IMR-90 (cell line): Measurements from ENCODE around the gene COTL1. TPM values are rescaled to one million over a fixed set of nuclear protein-coding genes. Genes with fewer than 3 reads are reported as not detected.

ENCODE experiments used
- ATAC-seq: fragments of 200-7000 bp; cut with Tn5 transposase; 2 replicates; pipeline ENCODE4 v1.9.1; 2020; ENCODE audit warnings: low read depth, mild to moderate bottlenecking, moderate library complexity
- BruUV-seq: library from RNA; stranded (reverse); fragments of 400-500 nt; replicated peaks from 2 replicates; lab custom pipeline; 2021; lab: Mats Ljungman, UMichigan
- CTCF ChIA-PET: fragments of 300-600 bp; formaldehyde crosslinking; extraction: SDS; loops from one replicate; lab custom pipeline; 2021; ENCODE audit warnings: antibody characterized with exemption; lab: Yijun Ruan, JAX
- POLR2A ChIA-PET: fragments of 300-600 bp; sonication (Branson Sonifier 250); formaldehyde crosslinking; loops from one replicate; lab custom pipeline; 2022; ENCODE audit warnings: antibody characterized with exemption; ENCODE audit not compliant: unreplicated experiment; lab: Charles Lee
- DNase-seq: peaks from one replicate; pipeline ENCODE4 v3.0.0; 2013
- H2AFZ ChIP-seq: replicated peaks from 2 replicates; pipeline ENCODE3; 2013; ENCODE audit warnings: low read length, mild to moderate bottlenecking; ENCODE audit not compliant: poor library complexity
- H2AK5ac ChIP-seq: 2 replicates; pipeline ENCODE4 v1.6.1; 2013; ENCODE audit warnings: low read depth, low read length, inconsistent platforms
- H2AK9ac ChIP-seq: replicated peaks from 2 replicates; pipeline ENCODE3; 2013; ENCODE audit warnings: mild to moderate bottlenecking, low read depth, low read length, moderate library complexity; ENCODE audit not compliant: poor library complexity
- H2BK120ac ChIP-seq: 2 replicates; pipeline ENCODE4 v1.6.1; 2013; ENCODE audit warnings: low read depth, low read length, inconsistent platforms
- H2BK15ac ChIP-seq: 3 replicates; pipeline ENCODE4 v1.6.1; 2013; ENCODE audit warnings: low read depth, low read length, inconsistent platforms
- H2BK20ac ChIP-seq: 2 replicates; pipeline ENCODE4 v1.6.1; 2013; ENCODE audit warnings: low read depth, mild to moderate bottlenecking, inconsistent platforms, low read length, moderate library complexity
- H2BK5ac ChIP-seq: 2 replicates; pipeline ENCODE4 v1.6.1; 2013; ENCODE audit warnings: mild to moderate bottlenecking, low read depth, low read length, inconsistent platforms; ENCODE audit not compliant: poor library complexity, severe bottlenecking
- H3K14ac ChIP-seq: replicated peaks from 2 replicates; pipeline ENCODE4 v1.6.1; 2013; ENCODE audit warnings: low read depth, low read length, inconsistent platforms
- H3K18ac ChIP-seq: 2 replicates; pipeline ENCODE4 v1.6.1; 2013; ENCODE audit warnings: low read depth, low read length, control low read depth
- H3K23ac ChIP-seq: 2 replicates; pipeline ENCODE4 v1.6.1; 2013; ENCODE audit warnings: low read depth, low read length, inconsistent platforms
- H3K27ac ChIP-seq: 2 replicates; pipeline ENCODE4 v1.5.1; 2013; ENCODE audit warnings: mild to moderate bottlenecking, control low read depth, low read length; ENCODE audit not compliant: insufficient read depth
- H3K27me3 ChIP-seq: 2 replicates; pipeline ENCODE4 v1.6.1; 2013; ENCODE audit warnings: low read length; ENCODE audit not compliant: control insufficient read depth, insufficient read depth
- H3K36me3 ChIP-seq: 2 replicates; pipeline ENCODE4 v1.6.1; 2013; ENCODE audit warnings: low read length, mixed read lengths; ENCODE audit not compliant: control insufficient read depth, insufficient read depth
- H3K4ac ChIP-seq: 2 replicates; pipeline ENCODE4 v1.6.1; 2013; ENCODE audit warnings: low read depth, low read length, inconsistent platforms
- H3K4me1 ChIP-seq: 2 replicates; pipeline ENCODE4 v1.6.1; 2013; ENCODE audit warnings: low read length, mixed read lengths; ENCODE audit not compliant: control insufficient read depth, insufficient read depth
- H3K4me2 ChIP-seq: 2 replicates; pipeline ENCODE4 v1.6.1; 2013; ENCODE audit warnings: low read depth, mild to moderate bottlenecking, control low read depth, low read length, moderate library complexity
- H3K4me3 ChIP-seq: 2 replicates; pipeline ENCODE4 v1.5.1; 2013; ENCODE audit warnings: low read depth, mild to moderate bottlenecking, control low read depth, low read length, moderate library complexity; ENCODE audit not compliant: insufficient read depth
- H3K56ac ChIP-seq: 2 replicates; pipeline ENCODE4 v1.6.1; 2013; ENCODE audit warnings: low read length, inconsistent platforms; ENCODE audit not compliant: insufficient read depth; ENCODE audit errors: extremely low read depth
- H3K79me1 ChIP-seq, 2 experiments: 2 replicates each; pipeline ENCODE4 v1.6.1; 2013; ENCODE audit warnings: low read length in 2 of 2, inconsistent platforms in 1 of 2, low read depth in 1 of 2
- H3K9ac ChIP-seq: 2 replicates; pipeline ENCODE4 v1.6.1; 2013; ENCODE audit warnings: low read depth, low read length, control low read depth
- H3K9me1 ChIP-seq: 2 replicates; pipeline ENCODE4 v1.6.1; 2013; ENCODE audit warnings: low read length, inconsistent platforms; ENCODE audit not compliant: insufficient read depth
- H3K9me3 ChIP-seq: 2 replicates; pipeline ENCODE4 v1.6.1; 2013; ENCODE audit warnings: low read length; ENCODE audit not compliant: control insufficient read depth, insufficient read depth
- H4K20me1 ChIP-seq: 2 replicates; pipeline ENCODE4 v1.6.1; 2013; ENCODE audit warnings: low read length, inconsistent platforms; ENCODE audit not compliant: insufficient read depth
- H4K5ac ChIP-seq: 2 replicates; pipeline ENCODE4 v1.6.1; 2013; ENCODE audit warnings: mild to moderate bottlenecking, low read depth, low read length, control low read depth
- H4K8ac ChIP-seq, 2 experiments: 2 replicates each; pipeline ENCODE4 v1.6.1; 2013; ENCODE audit warnings: low read depth in 2 of 2, low read length in 2 of 2, control low read depth in 1 of 2, inconsistent platforms in 1 of 2
- H4K91ac ChIP-seq: 2 replicates; pipeline ENCODE4 v1.6.1; 2013; ENCODE audit warnings: low read depth, low read length, inconsistent platforms; ENCODE audit not compliant: insufficient read depth
- BHLHE40 ChIP-seq: fragments of 150-350 bp; IDR thresholded peaks from 2 replicates; pipeline ENCODE4 v1.6.1; 2016; ENCODE audit warnings: mild to moderate bottlenecking, low read depth, low read length
- CHD1 ChIP-seq: IDR thresholded peaks from 2 replicates; pipeline ENCODE4 v1.6.1; 2012; ENCODE audit warnings: low read depth, low read length, improper control_type of control experiment
- ELK1 ChIP-seq: fragments of 150-350 bp; IDR thresholded peaks from 2 replicates; pipeline ENCODE4 v1.6.1; 2016; ENCODE audit warnings: low read depth, mild to moderate bottlenecking, low read length, moderate library complexity, borderline replicate concordance
- FOS ChIP-seq: fragments of 150-350 bp; IDR thresholded peaks from 2 replicates; pipeline ENCODE4 v1.6.1; 2016; ENCODE audit warnings: low read depth, low read length
- MAZ ChIP-seq: IDR thresholded peaks from 2 replicates; pipeline ENCODE4 v1.6.1; 2012; ENCODE audit warnings: low read depth, mild to moderate bottlenecking, low read length, improper control_type of control experiment, moderate library complexity, borderline replicate concordance
- NFE2L2 ChIP-seq: fragments of 150-350 bp; IDR thresholded peaks from 2 replicates; pipeline ENCODE4 v1.6.1; 2016; ENCODE audit warnings: low read depth, mild to moderate bottlenecking, low read length
- WGBS, 2 experiments: methylation state at CpG; one replicate each; pipeline versions ENCODE4 v1.1.5 to v1.1.7; 2013; ENCODE audit warnings: missing lambda C conversion rate in 2 of 2; ENCODE audit not compliant: insufficient read length in 1 of 2; ENCODE audit errors: extremely low coverage in 2 of 2; 5-methylcytosine and 5-hydroxymethylcytosine counted together
- dilution Hi-C: fragments of 300-500 bp; cut with HindIII; formaldehyde crosslinking; loops from one replicate; pipeline ENCODE4 v1.14.3; 2018; ENCODE audit warnings: low sequenced_read_pairs; ENCODE audit not compliant: unreplicated experiment
- in situ Hi-C: fragments of 300-500 bp; cut with MboI; formaldehyde crosslinking; loops from 3 replicates; pipeline ENCODE4 v1.14.3; 2019; ENCODE audit warnings: low sequenced_read_pairs, inconsistent platforms, mixed read lengths
- intact Hi-C: fragments of 100-400 bp; cut with micrococcal nuclease; formaldehyde crosslinking; loops from 2 replicates; pipeline ENCODE4 v1.10.0; 2022
- polyA plus RNA-seq, 3 experiments: library from polyadenylated mRNA; depleted of rRNA; stranded (reverse); fragments of >200 nt; gene quantifications; 2 replicates each; pipeline ENCODE4 v1.2.3, GENCODE V29; 2012; ENCODE audit warnings: low replicate concordance in 1 of 3
- total RNA-seq: library from RNA; depleted of rRNA; stranded (reverse); fragments of >200 nt; gene quantifications from 2 replicates; pipeline ENCODE4 v1.2.3, GENCODE V29; 2012

The COTL1 gene
- total and polyA plus RNA-seq, 2 of the 4 experiments (the other 2 are of a cell fraction), result 144 to 258 TPM

GRCh38 chr16:84581158-84581557 is 36.7 kb downstream of the COTL1 start:
- WGBS, 2 experiments, result 70% methylated on average over 4 of the region's 8 CpGs; no CpG with 5 or more reads in 1 of the 2 experiments
- BruUV-seq, result no TSS peak

More at GRCh38 chr16:84581158-84581557, 36.7 kb downstream of the COTL1 start:
- no peak overlapping the region for H3K18ac ChIP-seq
- H3K9me1 ChIP-seq, result peaks cover 34% of the 10 kb centered on the region
- peaks cover 39% of the 10 kb centered on the region for H3K36me3 ChIP-seq
- H3K4me2 ChIP-seq, result no peak overlapping the region
- H3K56ac ChIP-seq, result no peak overlapping the region
- H3K9me3 ChIP-seq, result no peaks in the 10 kb centered on the region
- CTCF ChIA-PET, result no interaction called here
- H3K27me3 ChIP-seq, result no peaks in the 10 kb centered on the region
- no peak overlapping the region for H2AK5ac ChIP-seq
- no peak overlapping the region for H2AK9ac ChIP-seq
- H4K20me1 ChIP-seq, result peaks cover 94% of the 10 kb centered on the region
- no peak overlapping the region for H2BK120ac ChIP-seq
- H2BK5ac ChIP-seq, result no peak overlapping the region
- H4K91ac ChIP-seq, result no peak overlapping the region; the same call in 1 of the 2 replicates
- intact Hi-C loops (loop anchor here (5.0 kb wide), 1 partner anchor 69 kb away; no protein-coding TSS in a partner anchor), in situ Hi-C loops (no loop called here), dilution Hi-C loops (no loop called here)
- POLR2A ChIA-PET, result no interaction called here
- no peak overlapping the region for H3K27ac ChIP-seq
- no peak overlapping the region for H4K5ac ChIP-seq
- no peak overlapping the region for H3K23ac ChIP-seq
- no peak overlapping the region for H2BK15ac ChIP-seq
- no peak for DNase-seq
- no peak overlapping the region for H3K9ac ChIP-seq
- no peak overlapping the region for H4K8ac ChIP-seq
- TF ChIP-seq FOS, result no peak
- TF ChIP-seq BHLHE40, result no peak
- TF ChIP-seq ELK1, result no peak
- no peak for TF ChIP-seq NFE2L2
- no peak for TF ChIP-seq CHD1
- TF ChIP-seq MAZ, result no peak
- no peak overlapping the region for H3K4me3 ChIP-seq
- H2BK20ac ChIP-seq, result no peak overlapping the region
- no peak overlapping the region for H3K4ac ChIP-seq
- H3K79me1 ChIP-seq, result peaks cover 39 to 96% of the 10 kb centered on the region in 2 experiments
- H3K4me1 ChIP-seq, result peaks cover 9% of the 10 kb centered on the region
- no peak for ATAC-seq
- H2AFZ ChIP-seq, result no peak overlapping the region
- H3K14ac ChIP-seq, result no peak overlapping the region
